Endothelial cell of umbilical vein (primary cell): Measurements from ENCODE around the gene CATSPERD.

Experiments used
- CTCF ChIP-seq, 2 donors: IDR thresholded peaks; 1 replicate in 1 of 2; 2 replicates in 1 of 2; pipeline ENCODE4 v1.5.1; 2011; ENCODE audit warnings: low read length in 2 of 2, mild to moderate bottlenecking in 2 of 2, moderate library complexity in 2 of 2, control low read depth in 1 of 2, inconsistent platforms in 1 of 2, low read depth in 1 of 2; ENCODE audit not compliant: insufficient read depth in 1 of 2; ENCODE audit errors: extremely low read depth in 1 of 2
- EZH2 ChIP-seq: IDR thresholded peaks from 2 replicates; pipeline ENCODE4 v1.6.1; 2012; ENCODE audit warnings: borderline replicate concordance, low read depth, mild to moderate bottlenecking, moderate library complexity, low read length, inconsistent platforms; ENCODE audit not compliant: severe bottlenecking
- FOS ChIP-seq: IDR thresholded peaks from 2 replicates; pipeline ENCODE4 v1.6.1; 2011; ENCODE audit warnings: mild to moderate bottlenecking, low read length, moderate library complexity, borderline replicate concordance; ENCODE audit not compliant: insufficient read depth
- GATA2 ChIP-seq: IDR thresholded peaks from 2 replicates; pipeline ENCODE4 v1.7.0; 2011; ENCODE audit warnings: low read depth, mild to moderate bottlenecking, moderate library complexity, mixed read lengths, low read length; ENCODE audit not compliant: insufficient read length, insufficient read depth
- JUN ChIP-seq: IDR thresholded peaks from 2 replicates; pipeline ENCODE4 v1.6.1; 2011; ENCODE audit warnings: borderline replicate concordance, low read depth; ENCODE audit not compliant: insufficient read length, insufficient read depth
- MAX ChIP-seq: IDR thresholded peaks from 2 replicates; pipeline ENCODE4 v1.6.1; 2011; ENCODE audit not compliant: insufficient read depth, insufficient read length
- MYC ChIP-seq: IDR thresholded peaks from one replicate; pipeline ENCODE4 v1.6.1; 2011; ENCODE audit warnings: mild to moderate bottlenecking, low read depth, low read length
- POLR2A ChIP-seq: IDR thresholded peaks from 2 replicates; pipeline ENCODE4 v1.6.1; 2012; ENCODE audit warnings: low read depth, mild to moderate bottlenecking, control low read depth, low read length
- POLR2AphosphoS5 ChIP-seq: IDR thresholded peaks from 2 replicates; pipeline ENCODE4 v1.6.1; 2012; ENCODE audit warnings: low read depth, mild to moderate bottlenecking, control low read depth, low read length, moderate library complexity; ENCODE audit not compliant: insufficient read depth

- TF ChIP-seq CTCF (IDR thresholded peaks at IDR 0.05; ENCODE audit: extremely low read depth in 1 of 2, insufficient read depth in 1 of 2, low read depth in 1 of 2, low read length in 2 of 2) (no peak), POLR2A (no peak), POLR2AphosphoS5 (no peak), EZH2 (no peak), JUN (no peak), FOS (no peak), MYC (no peak), MAX (no peak), GATA2 (no peak)
Observed at GRCh38 chr19:5677580-5677979, 42.9 kb upstream of the CATSPERD start.
